Parathyroid adenoma (tissue), 2 donors: Measurements from ENCODE around the gene TXNDC8.

Source experiments
- H2AFZ ChIP-seq: fragments of 300-600 bp; sonication (generic); one replicate; pipeline ENCODE4 v1.7.0; 2017; ENCODE audit warnings: antibody characterized with exemption, mild to moderate bottlenecking
- H3K27ac ChIP-seq: fragments of 300-600 bp; sonication (generic); one replicate; pipeline ENCODE4 v1.7.0; 2017
- H3K27me3 ChIP-seq: fragments of 300-600 bp; sonication (generic); one replicate; pipeline ENCODE4 v1.7.0; 2017; ENCODE audit warnings: low read length; ENCODE audit not compliant: control insufficient read depth, insufficient read depth
- H3K36me3 ChIP-seq: fragments of 300-600 bp; sonication (generic); one replicate; pipeline ENCODE4 v1.7.0; 2017; ENCODE audit warnings: low read length; ENCODE audit not compliant: control insufficient read depth, insufficient read depth
- H3K4me1 ChIP-seq: fragments of 300-600 bp; sonication (generic); one replicate; pipeline ENCODE4 v1.7.0; 2017; ENCODE audit warnings: control low read depth
- H3K4me2 ChIP-seq: fragments of 300-600 bp; sonication (generic); one replicate; pipeline ENCODE4 v1.7.0; 2017; ENCODE audit warnings: low read length
- H3K4me3 ChIP-seq: fragments of 300-600 bp; sonication (generic); one replicate; pipeline ENCODE4 v1.7.0; 2017; ENCODE audit warnings: low read depth, low read length
- H3K79me2 ChIP-seq: fragments of 300-600 bp; sonication (generic); one replicate; pipeline ENCODE4 v1.7.0; 2017; ENCODE audit warnings: control low read depth
- H3K9ac ChIP-seq: fragments of 300-600 bp; sonication (generic); one replicate; pipeline ENCODE4 v1.7.0; 2017; ENCODE audit warnings: mild to moderate bottlenecking
- H3K9me3 ChIP-seq: fragments of 300-600 bp; sonication (generic); one replicate; pipeline ENCODE4 v1.7.0; 2017; ENCODE audit warnings: low read length; ENCODE audit not compliant: control insufficient read depth
- CTCF ChIP-seq: fragments of 300-600 bp; sonication (generic); IDR thresholded peaks from one replicate; pipeline ENCODE4 v1.7.0; 2017; ENCODE audit warnings: antibody characterized with exemption, mild to moderate bottlenecking
- donor health status: primary hyperparathyroidism.

The TXNDC8 gene

GRCh38 chr9:110337727-110338126, at the start of gene TXNDC8:
TSS of gene TXNDC8 (minus strand) at chr9:110337863.
- H3K79me2 ChIP-seq: no peaks in the 10 kb centered on the region
- H3K9ac ChIP-seq: no peak within 1 kb of the TSS
- no peak within 1 kb of the TSS for H3K4me2 ChIP-seq
- no peaks in the 10 kb centered on the region for H3K36me3 ChIP-seq
- H3K9me3 ChIP-seq: no peaks in the 10 kb centered on the region
- no peak within 1 kb of the TSS for H3K4me3 ChIP-seq
- TF ChIP-seq CTCF: no peak
- H3K4me1 ChIP-seq: no peaks in the 10 kb centered on the region
- no peak within 1 kb of the TSS for H2AFZ ChIP-seq
- H3K27me3 ChIP-seq: no peaks in the 10 kb centered on the region
- no peak within 1 kb of the TSS for H3K27ac ChIP-seq

- Histone ChIP-seq H3K9ac (no peak overlapping the region), H3K4me2 (no peak overlapping the region), H3K36me3 (no peaks in the 10 kb centered on the region), H3K27ac (no peak overlapping the region), H3K9me3 (no peaks in the 10 kb centered on the region), H3K4me3 (no peak overlapping the region), H3K79me2 (no peaks in the 10 kb centered on the region), H3K27me3 (no peaks in the 10 kb centered on the region), H2AFZ (no peak overlapping the region), H3K4me1 (no peaks in the 10 kb centered on the region)
- no peak for TF ChIP-seq CTCF
These were observed 45.8 kb upstream of the TXNDC8 start for GRCh38 chr9:110383491-110383890.

- Histone ChIP-seq H3K4me3 (no peak overlapping the region), H3K4me1 (no peaks in the 10 kb centered on the region), H3K79me2 (no peaks in the 10 kb centered on the region), H3K36me3 (no peaks in the 10 kb centered on the region), H3K4me2 (no peak overlapping the region), H3K9me3 (no peaks in the 10 kb centered on the region), H3K27ac (no peak overlapping the region), H3K9ac (no peak overlapping the region), H2AFZ (no peak overlapping the region), H3K27me3 (no peaks in the 10 kb centered on the region)
- TF ChIP-seq CTCF: no peak
These were observed 45.1 kb upstream of the TXNDC8 start for GRCh38 chr9:110382731-110383130.

- TF ChIP-seq CTCF: no peak
- no peaks in the 10 kb centered on the region for H3K36me3 ChIP-seq
These were observed 33.8 kb upstream of the TXNDC8 start for GRCh38 chr9:110371411-110372007.

GRCh38 chr9:110370315-110370714, 32.7 kb upstream of the TXNDC8 start:
- H2AFZ ChIP-seq: no peak overlapping the region
- no peak overlapping the region for H3K9ac ChIP-seq
- no peak overlapping the region for H3K27ac ChIP-seq
- H3K79me2 ChIP-seq: no peaks in the 10 kb centered on the region
- no peaks in the 10 kb centered on the region for H3K4me1 ChIP-seq
- H3K36me3 ChIP-seq: no peaks in the 10 kb centered on the region
- H3K4me3 ChIP-seq: no peak overlapping the region
- no peak overlapping the region for H3K4me2 ChIP-seq
- no peaks in the 10 kb centered on the region for H3K9me3 ChIP-seq
- H3K27me3 ChIP-seq: no peaks in the 10 kb centered on the region
- TF ChIP-seq CTCF: no peak

More at GRCh38 chr9:110371411-110372007, 33.8 kb upstream of the TXNDC8 start:
- Histone ChIP-seq H3K79me2 (no peaks in the 10 kb centered on the region), H3K4me2 (no peak overlapping the region), H3K9me3 (no peaks in the 10 kb centered on the region), H3K27ac (no peak overlapping the region), H3K27me3 (no peaks in the 10 kb centered on the region), H2AFZ (no peak overlapping the region), H3K9ac (no peak overlapping the region), H3K4me3 (no peak overlapping the region), H3K4me1 (no peaks in the 10 kb centered on the region)
